Measurements from ENCODE around the gene RAVER2.

The RAVER2 gene

GRCh38 chr1:64877151-64877550 lies 132.3 kb downstream of the RAVER2 start:
- DNase-seq (ENCODE audit: low read depth in 2 of 2) = no peak

- DNase-seq (ENCODE audit: low read depth in 2 of 2) = no peak
These were observed 132.7 kb downstream of the RAVER2 start for GRCh38 chr1:64877598-64877997.

- no peak for DNase-seq (ENCODE audit: low read depth in 2 of 2)
These were observed 133.2 kb downstream of the RAVER2 start for GRCh38 chr1:64878090-64878489.

- DNase-seq (ENCODE audit: low read depth in 2 of 2) = no peak
These were observed 134.2 kb downstream of the RAVER2 start for GRCh38 chr1:64878931-64879611.

- no peak for DNase-seq (ENCODE audit: low read depth in 2 of 2)
These were observed 135.6 kb downstream of the RAVER2 start for GRCh38 chr1:64880449-64880848.

GRCh38 chr1:64881281-64881680 lies 136.4 kb downstream of the RAVER2 start:
- DNase-seq (ENCODE audit: low read depth in 2 of 2) = no peak

Data from activated CD4-positive, alpha-beta T cell treated with anti-CD3 and anti-CD28 coated beads for 24 hours (primary cell).